ENCODE measurements around the gene PRKCA.

Gene PRKCA

DNA sequence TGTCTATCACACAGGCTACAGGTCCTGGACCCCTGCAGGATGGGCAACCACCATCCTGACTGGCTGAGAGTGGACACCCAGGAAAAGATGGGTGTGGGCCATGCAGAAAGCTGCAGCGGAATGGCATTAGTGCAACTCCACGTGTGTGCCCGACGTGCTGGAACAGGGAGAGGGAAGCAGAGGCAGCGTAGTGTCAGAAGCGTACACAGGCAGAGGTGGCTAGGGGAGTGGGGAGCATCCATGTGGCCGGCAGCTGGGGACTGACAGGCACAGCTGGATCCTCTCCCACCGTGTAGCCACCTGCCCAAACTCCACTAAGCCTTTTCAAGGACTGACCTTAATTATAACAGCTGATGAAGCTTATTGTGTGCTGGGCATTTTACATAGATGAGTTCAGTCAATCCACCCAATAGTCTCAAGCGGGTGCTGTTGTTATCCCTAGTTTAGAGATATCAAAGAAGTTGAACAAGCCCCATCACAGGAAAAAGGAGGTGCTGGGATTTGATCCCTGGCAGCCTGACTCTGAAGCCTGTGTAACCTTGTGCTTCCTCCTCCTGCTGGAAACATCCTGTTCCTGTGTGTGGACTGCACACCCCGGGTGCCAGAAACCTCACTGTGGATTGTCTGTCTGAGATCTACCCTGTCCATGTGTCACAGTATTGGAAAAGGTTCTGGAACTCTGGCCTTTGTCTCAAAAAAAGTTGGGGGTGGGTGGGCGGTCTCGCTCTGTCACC, 114.0 kb downstream of the PRKCA start:
- no peak for DNase-seq

GRCh38 chr17:66417300-66417719, 114.9 kb downstream of the PRKCA start:
- no peak for DNase-seq

GRCh38 chr17:66420961-66421371, 118.6 kb downstream of the PRKCA start:
- DNase-seq, result no peak

DNA sequence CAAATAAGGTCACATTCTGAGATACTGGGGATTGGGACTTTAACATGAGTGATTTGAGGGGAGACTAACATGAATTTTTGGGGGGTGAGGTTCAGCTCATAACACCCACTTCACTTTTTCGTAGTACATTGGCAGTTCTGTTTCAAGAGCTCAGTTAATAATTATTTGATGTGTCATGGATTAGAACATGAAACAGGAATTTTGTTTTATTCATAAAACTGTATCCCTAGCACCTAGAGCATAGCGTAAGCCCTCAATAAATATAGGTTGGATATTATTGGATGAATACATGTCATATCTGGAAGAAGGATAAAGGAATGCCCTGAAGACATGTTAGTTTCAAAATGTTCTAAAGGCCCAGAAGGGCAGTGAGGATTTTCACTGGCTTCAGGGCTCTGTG, 119.8 kb downstream of the PRKCA start:
- DNase-seq, result no peak

DNA sequence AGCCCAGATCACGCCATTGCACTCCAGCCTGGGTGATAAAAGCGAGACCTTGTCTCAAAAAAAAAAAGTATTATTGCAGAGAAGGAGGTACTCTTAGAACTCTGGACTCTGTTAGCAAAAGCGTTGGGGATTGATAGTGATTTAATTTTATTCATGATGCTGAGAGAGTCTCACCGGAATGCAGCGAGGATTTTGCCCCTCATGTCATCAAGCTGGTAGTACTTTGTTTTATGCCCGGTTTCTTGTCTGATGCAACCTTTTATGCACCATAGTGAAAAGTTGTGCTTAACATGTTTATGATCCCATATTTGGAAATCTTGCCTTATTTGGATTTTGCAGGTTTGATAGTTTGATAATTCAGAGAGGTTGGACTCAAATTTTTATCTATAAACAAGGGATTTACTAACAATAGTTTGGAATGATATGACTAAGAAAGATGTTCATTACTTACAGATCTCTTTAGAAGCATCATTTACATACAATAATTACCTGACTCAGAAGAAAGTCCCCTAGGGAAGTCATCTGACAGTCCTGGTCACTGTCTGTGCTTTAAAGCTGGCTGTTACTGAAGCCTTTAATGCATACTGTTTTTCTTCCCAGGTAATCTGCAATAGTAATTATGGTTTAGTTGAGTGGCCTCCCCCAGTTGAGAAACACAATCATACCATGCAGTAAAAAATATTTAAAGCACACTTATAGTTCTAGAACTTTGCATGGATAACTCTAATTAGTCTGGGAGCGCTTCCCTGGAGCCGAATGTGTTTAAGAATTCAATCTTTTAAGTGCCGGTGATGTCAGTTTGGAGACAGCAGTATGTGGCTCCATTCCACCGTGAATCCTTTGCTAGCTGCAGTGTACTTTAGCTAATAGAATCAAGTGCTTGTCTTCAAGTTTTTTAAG, 120.9 kb downstream of the PRKCA start:
- no peak for DNase-seq

DNA sequence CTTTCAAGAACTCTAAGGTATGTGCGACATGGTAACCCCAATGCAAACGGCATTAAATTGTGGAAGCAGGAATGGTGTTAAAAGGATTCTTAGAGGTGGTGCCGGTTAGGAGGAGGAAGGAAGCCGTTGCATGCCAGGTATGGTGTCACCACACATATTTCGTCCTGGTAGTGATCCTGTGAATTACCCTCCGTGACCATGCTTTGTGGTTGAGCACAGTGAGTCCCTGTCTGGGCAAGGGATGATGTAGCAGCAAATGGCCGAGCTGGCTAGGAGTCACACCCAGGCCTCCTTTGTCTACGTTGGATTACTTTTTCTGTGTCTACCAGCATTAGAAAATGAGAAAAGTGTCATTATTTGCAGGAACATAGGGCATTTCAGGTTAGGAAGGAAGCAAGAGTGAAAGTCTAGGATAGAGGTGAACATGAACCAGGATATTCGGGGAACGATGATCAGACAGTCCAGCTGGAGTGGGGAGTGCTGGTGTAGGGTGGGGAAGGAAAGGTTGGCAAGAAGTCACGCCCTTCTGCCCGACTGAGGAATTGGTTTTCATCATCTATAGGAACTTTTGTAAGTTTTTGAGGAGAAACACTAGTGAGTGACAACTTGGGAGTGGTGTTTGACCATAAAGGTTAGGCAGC, 123.5 kb downstream of the PRKCA start:
- no peak for DNase-seq

- DNase-seq, result no peak
Observed at GRCh38 chr17:66426397-66427033, 124.1 kb downstream of the PRKCA start.

- no peak for DNase-seq
Observed at GRCh38 chr17:66427134-66427533, 124.7 kb downstream of the PRKCA start.

DNA sequence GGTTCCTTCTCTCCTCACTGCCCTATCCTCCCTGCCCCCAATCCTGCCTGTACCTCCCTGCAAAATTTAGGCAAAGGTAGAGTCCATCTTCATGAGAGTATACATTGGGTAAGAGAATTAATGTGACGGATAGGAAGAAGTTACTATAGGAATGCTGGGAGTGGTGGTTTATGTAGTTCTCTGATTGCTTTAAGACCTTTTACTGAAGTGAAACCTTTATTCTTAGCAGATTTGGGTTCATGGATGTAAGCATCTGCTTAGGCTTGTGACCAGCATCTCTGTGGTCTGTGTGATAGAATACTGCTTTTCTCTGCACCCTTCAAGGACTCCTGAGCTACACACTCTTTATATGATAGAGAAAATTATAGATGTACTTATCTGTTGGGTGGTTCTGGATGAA, 127.3 kb downstream of the PRKCA start:
- no peak for DNase-seq

DNA sequence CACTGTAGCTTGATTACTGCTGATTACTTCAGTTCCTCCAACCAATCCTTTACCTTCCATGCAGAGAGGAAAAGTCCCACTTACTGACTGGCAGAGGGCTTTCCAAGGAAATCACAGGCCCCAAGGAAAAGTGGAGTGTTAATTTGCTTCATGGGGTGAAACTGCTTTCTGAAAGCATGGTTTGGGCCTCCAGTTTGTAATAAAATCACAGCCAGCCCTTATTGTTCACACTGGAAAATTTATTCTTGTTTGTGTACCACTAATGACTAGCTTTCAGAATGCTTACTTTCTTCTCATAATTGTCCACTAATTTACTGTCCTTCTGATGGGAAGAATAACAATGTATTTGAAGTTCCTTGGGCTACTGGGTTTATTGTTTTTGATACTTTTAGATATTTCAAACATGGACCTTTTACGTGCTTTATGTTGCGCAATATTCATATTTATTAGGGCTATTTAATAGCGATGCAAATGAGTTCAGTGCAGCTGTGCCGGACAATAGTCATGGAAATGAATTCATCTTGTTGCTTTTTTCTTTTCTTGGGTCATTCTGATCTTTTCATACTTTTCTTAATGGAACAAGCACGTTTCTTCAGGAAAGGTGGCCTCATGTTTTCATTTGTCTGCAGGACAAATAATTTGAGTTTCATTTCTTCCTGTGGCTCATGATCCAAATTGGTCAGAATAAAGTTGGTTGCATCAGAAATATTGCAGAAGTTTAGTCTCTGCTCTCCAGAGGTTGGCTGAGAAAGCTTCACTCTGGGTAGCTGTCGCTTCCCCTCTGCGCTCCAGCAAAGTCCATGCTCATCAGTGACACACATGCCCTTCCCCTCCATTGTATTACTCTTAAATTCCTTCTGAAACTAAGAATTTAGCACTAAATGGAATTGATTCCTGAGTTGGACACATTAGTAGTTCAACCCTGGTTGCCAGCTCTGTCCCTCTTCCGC, 128.7 kb downstream of the PRKCA start:
- DNase-seq, result no peak

DNA sequence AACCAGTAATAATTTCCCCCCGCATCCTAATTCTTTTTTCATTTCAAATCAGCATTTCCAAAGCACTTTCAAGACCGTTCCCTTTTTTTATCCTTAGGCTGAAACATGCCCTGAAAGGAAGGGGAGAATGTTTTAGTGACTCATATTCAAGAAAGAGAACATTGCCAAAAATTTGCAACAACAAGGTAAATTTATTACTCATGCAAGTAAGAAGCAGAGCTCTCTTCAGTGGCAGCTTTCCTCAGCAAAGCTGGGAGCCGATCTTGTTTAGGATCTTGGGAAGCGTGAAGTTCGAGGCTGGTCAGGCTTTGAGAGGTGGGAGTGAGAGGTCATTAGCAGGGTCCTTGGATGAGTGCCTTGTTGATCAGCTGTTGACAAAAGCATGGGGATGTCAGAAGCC, 129.5 kb downstream of the PRKCA start:
- DNase-seq, result no peak

DNA sequence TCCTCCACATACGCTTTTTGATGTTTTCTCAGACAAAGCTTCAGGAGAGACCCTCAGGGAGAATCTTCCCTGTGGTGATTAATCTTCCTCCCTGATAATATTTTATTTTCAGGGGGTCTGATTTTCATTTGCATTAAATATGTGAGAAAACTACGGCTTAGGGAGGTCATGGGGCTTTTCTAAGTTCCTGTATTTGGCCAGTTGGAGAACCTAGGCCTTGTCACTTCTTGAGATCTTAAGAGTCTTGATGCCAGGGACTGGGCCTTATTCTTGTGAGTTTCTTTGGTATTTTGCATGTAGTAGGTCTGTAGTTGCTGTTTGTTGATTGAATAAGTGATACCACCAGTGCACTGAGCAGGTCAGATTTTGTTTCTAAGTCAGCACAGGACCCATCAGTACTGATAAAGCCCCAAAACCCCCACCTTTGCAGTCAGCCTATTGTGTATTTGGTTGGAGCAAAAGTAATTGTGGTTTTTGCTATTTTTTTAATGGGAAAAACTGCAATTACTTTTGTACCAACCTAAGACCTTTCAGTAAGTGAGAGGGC, 130.1 kb downstream of the PRKCA start:
- no peak for DNase-seq

DNA sequence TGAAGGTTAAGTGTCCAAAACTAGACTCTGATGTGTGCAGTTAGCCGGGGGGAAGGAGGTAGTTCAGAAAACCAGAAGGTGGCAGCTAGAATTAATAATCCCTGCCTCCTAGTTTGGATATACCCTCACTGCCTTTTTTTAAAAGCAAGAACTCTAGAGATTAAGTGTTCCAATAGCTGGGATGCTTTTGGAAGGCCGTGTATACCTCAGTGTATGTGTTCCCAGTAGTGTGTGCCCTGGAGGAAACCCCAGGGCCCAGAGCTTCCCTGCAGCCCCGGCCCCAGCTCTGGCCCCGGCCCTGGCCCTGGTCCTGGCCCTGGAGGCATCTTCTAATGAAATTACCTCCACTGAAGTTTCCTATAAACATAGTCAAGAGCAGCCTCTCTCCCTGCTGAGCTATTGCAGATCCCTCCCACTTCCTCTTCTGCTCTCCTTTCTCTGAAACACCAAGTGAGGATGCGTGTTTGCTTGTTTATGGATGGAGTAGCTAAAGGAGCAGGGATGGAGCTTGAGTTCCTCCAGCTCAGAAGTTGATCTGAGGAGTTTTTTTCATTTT, 130.7 kb downstream of the PRKCA start:
- DNase-seq, result no peak

DNA sequence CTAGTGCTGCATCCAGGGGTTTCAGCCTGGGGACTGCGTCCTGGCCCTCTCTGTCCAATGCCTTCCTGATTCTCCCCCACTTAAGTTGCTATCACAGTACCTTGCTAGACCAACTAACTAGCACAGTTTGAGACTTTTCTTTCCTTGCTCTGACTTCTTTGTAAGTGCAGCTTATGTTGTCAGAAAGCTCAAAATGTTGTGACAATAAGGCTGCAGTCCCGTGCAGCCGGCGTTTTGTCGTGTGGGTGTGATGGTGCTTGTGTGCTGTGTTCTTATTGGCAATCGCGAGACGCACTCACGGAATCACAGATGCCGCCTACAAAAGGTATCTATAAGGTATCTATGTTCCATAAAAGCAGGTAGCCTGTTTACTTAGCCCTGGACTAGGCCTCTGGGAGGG, 132.8 kb downstream of the PRKCA start:
- no peak for DNase-seq

DNA sequence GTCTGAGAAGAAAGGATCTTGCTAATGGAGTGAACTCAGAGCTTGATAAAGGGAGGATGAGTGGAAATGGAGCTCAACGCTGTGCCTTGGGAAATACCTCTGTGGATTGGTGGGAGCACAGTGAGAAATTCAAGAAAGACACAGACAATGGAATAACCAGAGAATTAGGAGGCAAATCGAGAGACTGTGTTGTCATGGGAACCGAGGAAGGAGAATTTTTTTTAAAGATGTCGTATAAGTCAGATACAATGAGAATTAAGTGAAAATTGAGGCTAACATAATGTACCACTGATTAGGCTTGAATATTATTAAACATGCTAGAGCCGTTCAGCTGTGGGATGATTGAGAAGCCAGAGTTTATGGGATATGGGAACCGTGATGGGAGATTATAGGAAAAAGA, 134.2 kb downstream of the PRKCA start:
- DNase-seq, result no peak

- DNase-seq, result no peak
Observed at GRCh38 chr17:66437476-66438026, 135.1 kb downstream of the PRKCA start.

DNA sequence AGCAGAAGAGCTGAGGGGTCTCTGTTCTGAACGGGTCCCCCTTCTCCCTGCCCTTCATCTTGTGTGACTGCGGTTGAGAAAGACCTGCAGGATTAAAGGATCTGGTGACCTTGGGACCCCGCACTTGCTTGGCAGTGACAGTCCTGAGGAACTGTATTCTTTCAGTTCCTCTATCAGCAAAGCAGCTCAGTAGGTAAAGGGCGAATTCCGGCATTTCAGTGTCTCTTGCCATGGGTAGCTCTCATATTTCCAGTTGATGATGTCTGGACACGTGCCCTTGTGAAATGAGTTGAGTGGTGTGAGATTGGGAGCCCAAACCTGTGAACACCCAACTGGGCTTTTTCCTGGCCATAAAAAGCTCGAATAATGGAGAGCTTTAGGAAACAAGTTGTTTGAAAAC, 135.7 kb downstream of the PRKCA start:
- DNase-seq, result no peak

DNA sequence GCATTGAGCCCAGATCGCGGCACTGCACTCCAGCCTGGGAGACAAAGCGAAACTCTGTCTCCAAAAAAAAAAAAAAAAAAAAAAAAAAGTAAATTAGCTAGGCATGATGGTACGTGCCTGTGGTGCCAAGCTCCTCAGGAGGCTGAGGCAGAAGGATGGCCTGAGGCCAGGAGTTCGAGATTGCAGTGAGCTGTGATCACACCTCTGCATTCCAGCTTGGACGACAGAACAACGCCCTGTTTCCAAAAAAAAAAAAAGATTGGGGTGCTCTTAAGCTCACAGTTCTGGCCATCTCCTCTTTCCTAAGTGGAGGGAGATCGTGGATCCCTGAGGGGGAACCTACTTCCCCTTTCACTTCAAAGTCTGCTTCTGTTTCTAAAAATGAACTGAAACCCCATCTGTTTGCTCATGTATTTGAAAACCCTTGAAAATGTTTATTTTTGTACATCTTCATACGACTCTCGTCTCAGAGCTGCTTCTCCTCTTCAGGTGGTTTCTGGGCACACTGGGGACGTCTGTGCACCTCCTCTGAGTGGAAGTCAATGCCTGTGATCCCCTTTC, 138.8 kb downstream of the PRKCA start:
- DNase-seq, result no peak

DNA sequence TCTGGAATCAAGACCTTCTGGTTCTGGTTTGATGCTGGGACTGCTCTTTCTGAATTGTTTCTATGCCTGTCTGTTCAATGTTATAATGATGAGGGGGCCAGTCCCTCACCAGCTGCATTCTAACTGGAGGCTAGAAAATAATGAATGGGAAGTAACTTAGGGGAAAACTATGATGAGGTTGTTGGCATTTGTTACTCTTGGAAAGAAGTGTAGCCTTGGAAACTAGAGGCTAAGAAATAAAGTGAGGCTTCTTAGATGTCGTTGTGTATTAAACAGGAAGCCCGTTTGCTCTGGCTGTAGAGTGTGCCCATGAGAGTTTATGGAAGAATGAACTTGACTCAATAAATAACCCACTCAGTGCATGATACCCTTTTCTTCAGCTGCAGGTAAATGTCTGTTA, 140.8 kb downstream of the PRKCA start:
- DNase-seq, result no peak

- no peak for DNase-seq
Observed at GRCh38 chr17:66443606-66444005, 141.2 kb downstream of the PRKCA start.

- DNase-seq, result no peak
Observed at GRCh38 chr17:66444031-66444430, 141.6 kb downstream of the PRKCA start.
